ENCODE data around the gene ETV5. TPM values are rescaled to one million over a fixed set of nuclear protein-coding genes. Genes with fewer than 3 reads are reported as not detected.

ETV5 gene
- total RNA-seq, 1 donor from 2014 or later = 7.0 TPM

- DNase-seq (ENCODE audit: low spot score) = no peak
- no peak for ATAC-seq
Measured at GRCh38 chr3:186097317-186097662, 11.6 kb downstream of the ETV5 start.

GRCh38 chr3:186096290-186096689 lies 12.6 kb downstream of the ETV5 start:
- no peak for DNase-seq (ENCODE audit: low spot score)
- no peak for ATAC-seq

DNA sequence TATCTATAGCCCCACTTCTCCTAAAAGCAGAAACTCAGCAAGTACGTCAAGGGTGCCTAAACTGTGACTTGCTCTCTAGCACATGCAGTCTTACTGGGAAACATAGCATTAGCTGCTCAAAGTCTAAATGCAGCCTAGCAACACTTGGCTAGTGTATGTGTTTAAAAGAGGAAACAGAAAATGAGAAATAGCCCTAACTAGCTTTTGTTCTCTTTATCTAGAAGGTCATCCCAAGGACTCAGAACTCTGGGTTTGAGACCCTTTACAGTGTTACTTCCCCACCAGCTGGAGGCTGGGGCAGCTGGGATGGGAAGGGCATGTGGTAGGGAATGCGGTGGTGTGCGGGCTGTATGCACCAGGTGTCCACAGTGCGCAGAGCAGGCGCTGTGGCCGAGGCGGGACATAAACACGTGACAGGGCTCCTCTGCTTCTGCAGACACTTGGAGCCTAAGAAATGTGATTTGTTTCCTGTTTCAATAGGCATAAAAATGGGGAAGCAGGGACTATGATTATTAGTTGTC lies 13.3 kb downstream of the ETV5 start:
- no peak for ATAC-seq

DNA sequence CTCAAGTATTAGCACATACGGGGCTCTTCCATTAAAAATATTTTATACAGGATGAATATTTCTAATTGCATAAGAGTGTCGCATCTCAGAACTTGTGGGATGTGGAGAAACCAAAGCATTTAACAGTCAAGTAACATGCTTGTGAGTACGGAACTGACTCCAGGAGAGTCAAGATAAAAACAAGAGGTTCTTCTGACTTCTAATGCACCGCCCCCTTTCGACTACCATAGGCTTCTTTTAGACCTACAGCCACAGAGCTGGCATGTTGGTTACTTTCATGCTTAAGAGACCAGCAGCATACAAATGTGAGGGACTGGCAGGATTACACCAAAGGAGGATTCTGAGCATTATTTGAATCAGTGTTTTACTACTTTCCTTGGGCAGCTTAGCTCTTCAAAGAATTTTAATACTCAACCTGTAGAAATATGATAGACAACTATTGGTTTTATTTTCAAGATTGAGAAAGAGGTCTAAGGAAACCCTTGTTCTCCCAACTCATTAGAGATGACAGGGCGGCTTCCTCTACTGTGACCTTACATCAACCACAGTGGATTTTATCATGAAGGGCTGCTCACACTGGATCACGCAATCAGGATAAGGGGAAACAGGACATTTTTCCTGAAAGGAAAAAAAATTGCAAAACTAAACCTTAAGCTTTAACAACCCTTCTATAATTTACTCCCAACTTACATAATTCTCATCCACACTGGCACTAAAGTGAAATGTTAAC lies 14.0 kb downstream of the ETV5 start:
- ATAC-seq = no peak
- no peak for DNase-seq (ENCODE audit: low spot score)

More for the DNA sequence above, 13.3 kb downstream of the ETV5 start:
- DNase-seq (ENCODE audit: low spot score) = no peak

DNA sequence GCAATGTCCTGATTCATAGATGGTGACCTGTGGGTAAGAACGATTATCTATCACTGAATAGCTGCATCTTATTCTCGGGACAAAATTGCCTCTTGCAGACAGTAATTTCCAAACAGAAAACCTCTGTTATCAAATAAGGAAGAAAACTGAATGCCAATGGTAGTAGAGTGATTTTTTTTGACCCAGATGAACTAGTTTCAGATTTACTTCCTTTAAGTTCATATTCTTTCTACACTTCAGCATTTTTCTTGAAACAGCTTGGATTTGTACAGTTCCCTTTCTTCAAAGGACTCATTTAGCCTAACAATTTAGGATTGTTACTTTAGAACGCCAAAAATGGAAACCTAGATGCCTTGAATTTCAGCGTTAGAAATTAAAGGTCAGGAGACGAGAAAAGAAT lies 14.6 kb downstream of the ETV5 start:
- ATAC-seq (no peak), DNase-seq (ENCODE audit: low spot score) (no peak)

- ATAC-seq = no peak
- DNase-seq (ENCODE audit: low spot score) = no peak
Measured at GRCh38 chr3:186093271-186093900, 15.5 kb downstream of the ETV5 start.

DNA sequence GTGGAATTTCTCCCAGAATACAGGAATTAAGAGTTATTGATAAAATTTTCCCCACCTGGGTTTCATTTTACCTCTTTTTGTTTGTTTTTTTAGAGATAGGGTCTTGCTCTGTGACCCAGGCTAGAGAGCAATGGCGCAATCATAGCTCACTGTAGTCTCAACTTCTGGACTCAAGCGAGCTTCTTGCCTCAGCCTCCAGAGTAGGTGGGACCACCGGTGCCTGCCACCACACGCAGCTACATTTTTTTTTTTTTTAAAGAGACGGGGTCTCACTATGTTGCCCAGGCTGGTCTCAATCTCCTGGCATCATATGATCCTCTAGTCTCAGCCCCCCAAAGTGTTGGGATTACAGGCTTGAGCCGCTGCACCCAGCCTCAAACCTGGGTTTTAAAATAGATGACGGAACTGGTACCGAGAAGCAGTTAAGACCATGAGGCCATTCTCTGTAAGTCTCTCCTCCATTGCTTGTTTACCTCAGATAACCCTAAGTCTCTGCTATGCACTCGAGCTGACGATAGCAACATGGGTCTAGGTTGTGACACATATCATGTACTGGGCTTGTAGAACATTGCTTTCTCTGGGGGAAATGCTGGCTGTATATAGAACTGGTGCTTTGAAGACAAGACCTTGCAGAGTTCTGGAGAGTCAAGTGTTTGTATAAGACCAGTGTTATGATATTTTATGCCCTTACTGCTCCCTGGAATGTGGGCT lies 16.4 kb downstream of the ETV5 start:
- DNase-seq (ENCODE audit: low spot score) = no peak
- no peak for ATAC-seq

DNA sequence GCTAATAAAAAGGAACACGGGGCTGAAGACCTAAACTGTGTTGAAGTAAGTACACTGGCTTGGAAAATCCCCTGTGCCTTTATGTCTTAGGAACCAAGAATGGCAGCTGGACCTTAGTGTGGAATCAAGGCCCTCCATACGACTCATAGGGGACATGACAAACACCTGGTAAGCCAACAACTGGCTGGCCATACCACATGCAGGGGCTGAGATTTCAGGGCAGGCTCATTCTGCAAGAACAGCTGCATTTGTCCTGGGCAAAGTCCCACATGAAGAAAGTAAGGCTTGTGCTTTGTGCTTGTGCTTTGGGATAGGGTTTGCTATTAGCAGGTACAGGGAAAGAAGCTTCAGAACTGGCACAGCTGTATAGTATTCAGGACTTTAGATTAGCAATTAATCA lies 18.0 kb downstream of the ETV5 start:
- ATAC-seq (no peak), DNase-seq (ENCODE audit: low spot score) (no peak)

GRCh38 chr3:186088335-186088734 lies 20.6 kb downstream of the ETV5 start:
- ATAC-seq = no peak
- no peak for DNase-seq (ENCODE audit: low spot score)

DNA sequence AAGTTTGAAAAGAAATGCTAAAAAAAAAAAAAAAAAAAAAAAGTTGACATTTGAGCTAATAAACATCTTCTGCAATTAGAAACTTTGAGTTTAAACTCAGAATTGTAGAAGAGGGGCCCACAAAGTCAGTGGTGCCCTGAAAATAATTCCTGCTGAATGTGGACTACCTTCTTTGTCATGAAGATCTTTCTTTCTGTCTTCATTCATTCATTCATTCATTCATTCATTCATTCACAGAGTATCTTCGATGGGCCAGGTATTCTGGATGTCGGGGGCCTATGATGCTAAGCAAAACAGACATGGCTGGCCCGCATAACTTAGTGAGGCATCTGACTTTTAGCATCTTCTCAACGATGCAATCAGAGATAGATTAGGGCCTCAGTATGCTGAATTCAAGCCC lies 24.6 kb downstream of the ETV5 start:
- DNase-seq (ENCODE audit: low spot score) (no peak), ATAC-seq (no peak)

- DNase-seq (ENCODE audit: low spot score) (no peak), ATAC-seq (no peak)
Measured at GRCh38 chr3:186083746-186084145, 25.1 kb downstream of the ETV5 start.

DNA sequence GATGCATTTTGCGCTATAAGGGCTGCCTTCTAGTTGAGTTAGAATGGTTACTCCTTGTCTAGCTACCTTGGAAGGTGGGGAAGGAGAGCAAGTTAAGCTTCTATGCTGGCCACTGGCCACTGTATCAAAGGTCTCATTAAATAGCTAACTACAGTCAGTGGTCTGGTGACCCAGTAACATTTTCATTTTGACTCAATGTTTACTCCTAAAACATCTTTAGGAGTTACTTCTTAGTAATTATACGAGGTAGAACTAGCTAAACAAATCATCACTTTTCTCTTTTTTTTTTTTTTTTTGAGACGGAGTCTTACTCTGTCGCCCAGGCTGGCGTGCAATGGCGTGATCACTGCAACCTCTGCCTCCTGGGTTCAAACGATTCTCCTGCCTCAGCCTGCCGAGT lies 26.7 kb downstream of the ETV5 start:
- no peak for DNase-seq (ENCODE audit: low spot score)
- ATAC-seq = no peak

- ATAC-seq (no peak), DNase-seq (ENCODE audit: low spot score) (no peak)
Measured at GRCh38 chr3:186081678-186082077, 27.2 kb downstream of the ETV5 start.

DNA sequence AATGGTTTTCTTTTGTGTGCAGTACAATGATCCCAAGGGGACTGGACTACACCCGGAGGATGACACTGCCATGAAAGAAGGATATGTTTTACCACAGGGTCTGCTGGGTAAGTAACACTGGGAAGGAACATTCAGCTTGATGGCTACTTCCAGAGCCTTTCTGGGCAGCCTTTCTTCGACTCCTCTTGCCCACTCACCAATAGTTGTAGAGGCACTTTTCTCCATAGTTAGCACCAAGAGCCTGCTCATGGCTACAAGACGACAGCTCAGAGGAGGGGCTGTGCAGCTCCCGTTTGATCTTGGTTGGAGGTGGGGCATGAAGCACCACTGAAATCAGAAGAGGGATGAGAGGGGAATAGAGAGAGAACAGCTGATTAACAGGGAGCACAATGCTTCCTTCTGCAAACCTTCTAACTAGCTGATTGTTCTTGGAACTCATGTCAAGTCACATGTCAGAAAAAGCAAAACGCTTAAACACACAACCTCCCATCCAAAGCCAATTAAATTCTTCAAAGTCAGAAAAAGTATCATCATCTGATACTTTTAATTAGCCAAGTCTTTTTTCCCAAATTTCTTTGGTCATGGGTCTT lies 27.9 kb downstream of the ETV5 start:
- no peak for ATAC-seq
- DNase-seq (ENCODE audit: low spot score) = no peak

- DNase-seq (ENCODE audit: low spot score) = no peak
Measured at GRCh38 chr3:186079925-186080324, 29.0 kb downstream of the ETV5 start.

DNA sequence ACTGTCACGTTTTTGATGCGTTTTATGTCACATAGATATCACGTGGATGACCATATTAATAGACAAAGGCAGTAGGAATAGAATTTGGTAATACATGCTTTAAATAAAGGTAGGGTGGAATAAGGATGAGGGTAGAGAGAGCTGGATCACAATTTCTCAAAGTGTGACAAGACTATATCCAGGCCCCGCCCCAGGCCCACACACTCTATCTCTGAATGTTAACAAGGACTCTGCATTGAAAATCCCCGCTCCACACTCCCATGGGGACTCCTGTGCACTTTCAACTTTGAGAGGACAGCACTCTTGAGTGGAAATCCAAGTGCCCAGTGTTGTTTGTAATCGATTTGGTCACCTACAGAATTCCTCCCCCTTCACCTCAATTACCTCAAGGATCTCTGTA lies 31.4 kb downstream of the ETV5 start:
- DNase-seq (ENCODE audit: low spot score) = no peak
- no peak for ATAC-seq

More at GRCh38 chr3:186079925-186080324, 29.0 kb downstream of the ETV5 start:
- ATAC-seq = no peak

- DNase-seq (ENCODE audit: low spot score) (no peak), ATAC-seq (no peak)
Measured at GRCh38 chr3:186075931-186076567, 32.8 kb downstream of the ETV5 start.

- ATAC-seq (no peak), DNase-seq (ENCODE audit: low spot score) (no peak)
Measured at GRCh38 chr3:186075489-186075888, 33.4 kb downstream of the ETV5 start.

GRCh38 chr3:186073641-186074040 lies 35.2 kb downstream of the ETV5 start:
- ATAC-seq = no peak
- no peak for DNase-seq (ENCODE audit: low spot score)

GRCh38 chr3:186070996-186071395 lies 37.9 kb downstream of the ETV5 start:
- DNase-seq (ENCODE audit: low spot score) (no peak), ATAC-seq (no peak)

DNA sequence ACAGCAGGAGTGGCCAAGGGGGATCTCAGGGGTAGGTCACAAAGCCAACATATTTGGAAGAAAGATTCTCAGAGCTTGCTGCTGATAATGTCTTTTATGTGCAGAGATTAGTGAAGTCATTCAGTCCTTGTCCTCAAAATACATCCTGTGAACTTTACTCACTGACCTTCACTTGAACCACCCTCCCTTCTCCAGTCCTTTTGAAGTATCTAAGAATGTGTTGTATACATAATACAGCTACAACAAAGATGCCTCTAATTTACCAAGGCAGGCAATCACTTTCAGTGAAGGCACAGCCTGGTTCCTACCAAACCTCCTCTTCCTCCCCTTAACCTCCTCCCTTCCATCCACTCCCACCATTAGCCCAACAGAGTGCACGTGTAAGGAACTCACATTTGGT lies 38.3 kb downstream of the ETV5 start:
- ATAC-seq (no peak), DNase-seq (ENCODE audit: low spot score) (no peak)

All from left lobe of liver (tissue), 2 donors.